Endothelial cell of umbilical vein (primary cell): ENCODE data around the gene ETF1.

Source experiments
- CTCF ChIP-seq, 2 donors: IDR thresholded peaks; 1 replicate in 1 of 2; 2 replicates in 1 of 2; pipeline ENCODE4 v1.5.1; 2011; ENCODE audit warnings: low read length in 2 of 2, mild to moderate bottlenecking in 2 of 2, moderate library complexity in 2 of 2, control low read depth in 1 of 2, inconsistent platforms in 1 of 2, low read depth in 1 of 2; ENCODE audit not compliant: insufficient read depth in 1 of 2; ENCODE audit errors: extremely low read depth in 1 of 2
- EZH2 ChIP-seq: IDR thresholded peaks from 2 replicates; pipeline ENCODE4 v1.6.1; 2012; ENCODE audit warnings: borderline replicate concordance, low read depth, mild to moderate bottlenecking, moderate library complexity, low read length, inconsistent platforms; ENCODE audit not compliant: severe bottlenecking
- FOS ChIP-seq: IDR thresholded peaks from 2 replicates; pipeline ENCODE4 v1.6.1; 2011; ENCODE audit warnings: mild to moderate bottlenecking, low read length, moderate library complexity, borderline replicate concordance; ENCODE audit not compliant: insufficient read depth
- JUN ChIP-seq: IDR thresholded peaks from 2 replicates; pipeline ENCODE4 v1.6.1; 2011; ENCODE audit warnings: borderline replicate concordance, low read depth; ENCODE audit not compliant: insufficient read length, insufficient read depth
- MAX ChIP-seq: IDR thresholded peaks from 2 replicates; pipeline ENCODE4 v1.6.1; 2011; ENCODE audit not compliant: insufficient read depth, insufficient read length
- MYC ChIP-seq: IDR thresholded peaks from one replicate; pipeline ENCODE4 v1.6.1; 2011; ENCODE audit warnings: mild to moderate bottlenecking, low read depth, low read length
- POLR2A ChIP-seq: IDR thresholded peaks from 2 replicates; pipeline ENCODE4 v1.6.1; 2012; ENCODE audit warnings: low read depth, mild to moderate bottlenecking, control low read depth, low read length
- POLR2AphosphoS5 ChIP-seq: IDR thresholded peaks from 2 replicates; pipeline ENCODE4 v1.6.1; 2012; ENCODE audit warnings: low read depth, mild to moderate bottlenecking, control low read depth, low read length, moderate library complexity; ENCODE audit not compliant: insufficient read depth

- no peak for TF ChIP-seq POLR2A
- no peak for TF ChIP-seq POLR2AphosphoS5
- TF ChIP-seq FOS = no peak
- no peak for TF ChIP-seq CTCF (IDR thresholded peaks at IDR 0.05; ENCODE audit: extremely low read depth in 1 of 2, insufficient read depth in 1 of 2, low read depth in 1 of 2, low read length in 2 of 2)
- no peak for TF ChIP-seq EZH2
- TF ChIP-seq JUN = no peak
- no peak for TF ChIP-seq MAX
- TF ChIP-seq MYC = no peak
These were observed 84.2 kb downstream of the ETF1 start for GRCh38 chr5:138458856-138459255.
